ENCODE measurements around the gene CDC42.
"Not testable (repeated sequence)": the region's sequence is repeated elsewhere in the genome, so short reads cannot be mapped to it uniquely, and the experiment has no call there.

CDC42 gene

DNA sequence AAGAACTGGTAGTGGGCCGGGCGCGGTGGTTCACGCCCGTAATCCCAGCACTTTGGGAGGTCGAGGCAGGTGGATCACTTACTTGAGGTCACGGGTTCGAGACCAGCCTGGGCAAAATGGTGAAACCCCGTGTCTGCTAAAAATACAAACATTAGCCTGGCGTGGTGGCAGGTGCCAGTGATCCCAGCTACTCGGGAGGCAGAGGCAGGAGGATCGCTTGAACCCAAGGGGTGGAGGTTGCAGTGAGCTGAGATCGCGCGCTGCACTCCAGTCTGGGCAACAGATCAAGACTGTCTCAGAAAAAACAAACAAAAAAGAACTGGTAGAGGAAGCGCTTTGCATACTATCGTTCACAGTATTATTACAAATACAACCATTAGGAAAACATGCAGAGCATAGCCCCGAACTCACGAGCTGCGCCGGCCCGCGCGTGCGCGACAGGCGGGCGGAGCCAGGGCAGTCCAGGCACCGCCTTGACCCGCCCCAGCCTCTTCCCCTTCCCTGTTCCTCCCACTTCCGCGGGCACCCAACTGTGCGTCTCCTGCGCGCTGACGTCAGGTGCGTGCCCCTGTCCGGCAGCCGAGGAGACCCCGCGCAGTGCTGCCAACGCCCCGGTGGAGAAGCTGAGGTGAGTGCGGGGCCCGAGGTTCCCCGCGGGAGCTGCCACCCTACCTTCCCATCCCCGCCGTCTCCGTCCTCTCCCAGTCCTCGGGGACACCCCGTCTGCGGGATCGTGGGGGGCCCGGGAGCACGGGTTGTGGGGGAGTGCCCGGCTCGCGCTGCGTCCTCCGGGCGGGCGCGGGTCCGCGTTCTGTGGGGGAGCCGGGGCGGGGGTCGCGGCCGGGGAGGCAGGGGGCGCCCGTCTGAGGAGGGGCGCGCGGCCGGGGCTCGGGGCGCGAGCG, at the start of gene CDC42:
Gene CDC42, plus strand, starts transcription at position 595 of the 902 bp plus-strand sequence. CDS start 25,770 bp downstream, outside the sequence.
- peak; percentile 94 to 96 (median 95) for DNase-seq (ENCODE audit: low read depth in 3 of 3)

DNA sequence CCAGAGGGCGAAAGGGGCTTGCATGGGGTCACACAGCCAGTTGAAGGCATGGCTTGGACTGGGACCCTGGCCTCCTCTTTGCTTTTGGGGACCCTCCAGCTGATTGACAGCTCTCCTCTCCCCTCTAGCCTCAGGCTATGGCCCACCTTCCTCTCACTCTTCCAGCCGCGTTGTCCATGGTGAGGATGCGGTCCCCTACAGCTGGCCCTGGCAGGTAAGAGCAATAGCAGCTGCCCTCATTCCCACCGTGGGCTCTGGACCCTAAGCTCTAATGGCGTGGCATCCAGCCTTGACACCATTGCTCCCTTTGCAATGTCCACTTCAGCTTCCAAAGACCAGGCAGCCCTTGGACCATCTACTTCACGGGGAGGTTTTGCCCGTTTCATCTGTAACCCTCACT, 49.6 kb upstream of the CDC42 start:
- DNase-seq (ENCODE audit: low read depth in 3 of 3), result not testable (repeated sequence)

DNA sequence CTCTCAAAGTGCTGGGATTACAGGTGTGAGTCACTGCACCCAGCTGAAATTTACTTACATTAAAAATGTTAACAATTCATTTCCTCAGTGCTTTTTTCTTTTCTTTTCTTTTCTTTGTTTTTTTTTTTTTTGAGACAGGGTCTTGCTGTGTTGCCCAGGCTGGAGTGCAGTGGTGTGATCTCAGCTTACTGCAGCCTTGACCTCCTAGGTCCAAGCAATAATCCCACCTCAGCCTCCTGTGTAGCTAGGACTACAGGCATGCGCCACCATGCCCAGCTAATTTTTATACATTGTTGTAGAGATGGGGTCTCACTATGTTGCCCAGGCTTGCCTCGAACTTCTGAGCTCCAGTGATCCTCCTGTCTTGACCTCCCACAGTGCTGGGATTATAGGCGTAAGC, 48.5 kb upstream of the CDC42 start:
- not testable (repeated sequence) for DNase-seq (ENCODE audit: low read depth in 3 of 3)

DNA sequence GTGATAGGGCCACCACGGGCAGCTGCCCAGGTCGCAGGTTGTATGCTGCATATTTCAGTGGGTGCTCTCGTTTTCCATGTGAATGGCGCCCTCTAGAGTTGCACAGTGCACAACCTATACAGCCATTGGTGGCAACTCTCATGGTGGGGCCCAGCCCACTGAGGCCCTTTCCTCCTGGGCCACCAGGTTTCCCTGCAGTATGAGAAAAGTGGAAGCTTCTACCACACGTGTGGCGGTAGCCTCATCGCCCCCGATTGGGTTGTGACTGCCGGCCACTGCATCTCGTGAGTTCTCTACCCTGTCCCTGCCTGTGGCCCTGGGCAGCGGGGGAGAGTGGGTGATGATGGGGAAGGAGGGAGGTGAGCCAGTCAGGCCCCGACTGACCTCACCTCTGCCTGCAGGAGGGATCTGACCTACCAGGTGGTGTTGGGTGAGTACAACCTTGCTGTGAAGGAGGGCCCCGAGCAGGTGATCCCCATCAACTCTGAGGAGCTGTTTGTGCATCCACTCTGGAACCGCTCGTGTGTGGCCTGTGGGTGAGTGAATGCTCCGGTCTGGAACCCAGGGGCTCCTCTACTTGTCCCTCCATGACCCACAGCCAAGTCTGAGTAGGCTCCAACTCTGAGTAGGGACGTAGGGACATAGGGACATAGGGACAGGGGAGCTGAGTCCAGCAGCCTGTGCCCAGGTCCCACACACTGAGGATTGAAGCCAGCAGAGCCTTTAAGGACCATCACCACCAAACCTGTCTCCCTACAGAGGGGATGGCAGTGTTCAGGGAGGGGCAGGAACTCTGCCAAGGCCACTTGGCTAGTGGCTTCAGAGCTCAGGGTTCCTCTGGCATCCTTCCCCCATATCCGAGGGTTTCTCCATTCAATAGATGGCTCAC, 47.0 kb upstream of the CDC42 start:
- peak in 1 of 3 experiments; percentile 34 for DNase-seq (ENCODE audit: low read depth in 3 of 3)

DNA sequence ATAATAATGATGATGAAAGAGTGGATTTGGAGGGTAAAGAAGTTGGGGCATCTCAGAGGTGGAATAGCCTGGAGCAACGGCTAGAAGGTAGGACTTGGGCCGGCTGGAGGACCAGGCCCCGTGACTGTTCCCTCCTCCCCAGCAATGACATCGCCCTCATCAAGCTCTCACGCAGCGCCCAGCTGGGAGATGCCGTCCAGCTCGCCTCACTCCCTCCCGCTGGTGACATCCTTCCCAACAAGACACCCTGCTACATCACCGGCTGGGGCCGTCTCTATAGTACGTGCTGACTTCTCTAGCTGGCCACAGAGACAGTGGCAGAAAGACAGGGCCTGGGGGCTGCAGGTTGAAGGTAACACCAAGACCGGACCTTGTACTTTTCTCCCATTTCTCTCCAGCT, 45.8 kb upstream of the CDC42 start:
- DNase-seq (ENCODE audit: low read depth in 3 of 3), result not testable (repeated sequence)

DNA sequence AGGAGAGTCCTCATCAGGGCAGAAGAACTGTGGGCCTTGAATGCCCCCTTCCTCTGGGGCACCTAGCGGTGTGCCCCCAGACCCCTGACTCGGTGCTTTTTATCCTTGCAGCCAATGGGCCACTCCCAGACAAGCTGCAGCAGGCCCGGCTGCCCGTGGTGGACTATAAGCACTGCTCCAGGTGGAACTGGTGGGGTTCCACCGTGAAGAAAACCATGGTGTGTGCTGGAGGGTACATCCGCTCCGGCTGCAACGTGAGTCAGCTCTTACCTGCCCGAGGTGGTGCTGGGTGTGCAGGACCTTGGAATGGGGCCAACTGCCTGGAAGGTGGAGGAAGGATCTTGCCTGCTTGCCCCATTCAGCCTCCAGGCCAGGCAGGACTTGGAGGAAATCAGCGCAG, 45.2 kb upstream of the CDC42 start:
- DNase-seq (ENCODE audit: low read depth in 3 of 3), result not testable (repeated sequence)

- not testable (repeated sequence) for DNase-seq (ENCODE audit: low read depth in 3 of 3)
Observed at GRCh38 chr1:22009566-22009965, 42.9 kb upstream of the CDC42 start.

DNA sequence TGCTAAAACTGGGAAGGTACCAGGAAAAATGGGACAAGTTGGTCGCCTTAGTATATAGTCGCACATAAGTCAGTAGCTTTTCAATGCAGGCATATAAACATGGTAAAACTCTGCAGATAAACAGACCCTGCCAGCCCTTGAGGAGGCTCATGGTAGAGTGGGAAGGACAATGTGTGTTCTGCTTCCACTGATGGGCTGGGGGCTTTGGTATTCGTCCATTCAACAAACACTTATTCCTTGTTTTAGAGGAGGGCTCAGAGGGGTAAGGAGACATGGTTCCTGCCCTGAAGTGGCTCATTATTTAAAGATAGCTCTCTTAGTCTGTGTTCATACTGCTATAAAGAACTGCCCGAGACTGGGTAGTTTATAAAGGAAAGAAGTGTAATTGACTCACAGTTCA, 39.8 kb upstream of the CDC42 start:
- not testable (repeated sequence) for DNase-seq (ENCODE audit: low read depth in 3 of 3)

DNA sequence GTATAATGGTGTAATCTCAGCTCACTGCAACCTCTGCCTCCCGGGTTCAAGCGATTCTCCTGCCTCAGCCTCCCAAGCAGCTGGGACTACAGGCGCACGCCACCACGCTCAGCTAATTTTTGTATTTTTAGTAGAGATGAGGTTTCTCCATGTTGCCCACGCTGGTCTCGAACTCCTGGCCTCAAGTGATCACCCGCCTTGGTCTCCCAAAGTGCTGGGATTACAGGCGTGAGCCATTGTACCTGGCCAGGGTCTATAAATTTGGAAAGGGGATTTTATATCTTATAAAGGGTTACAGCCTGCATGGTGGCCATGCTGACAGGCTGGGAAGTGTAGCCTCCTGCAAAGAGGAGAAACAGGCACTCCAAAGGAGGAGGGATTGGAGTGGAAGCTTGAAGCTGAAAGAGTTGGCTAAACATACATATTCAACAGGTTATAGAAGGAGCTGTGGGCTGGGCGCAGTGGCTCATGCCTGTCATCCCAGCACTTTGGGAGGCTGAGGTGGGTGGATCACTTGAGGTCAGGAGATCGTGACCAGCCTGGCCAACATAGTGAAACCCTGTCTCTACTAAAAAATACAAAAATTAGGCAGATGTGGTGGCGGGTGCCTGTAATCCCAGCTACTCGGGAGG, 37.8 kb upstream of the CDC42 start:
- not testable (repeated sequence) for DNase-seq (ENCODE audit: low read depth in 3 of 3)

GRCh38 chr1:22018583-22019559, 33.6 kb upstream of the CDC42 start:
- peak; percentile 48 to 63 (median 58) for DNase-seq (ENCODE audit: low read depth in 3 of 3)

DNA sequence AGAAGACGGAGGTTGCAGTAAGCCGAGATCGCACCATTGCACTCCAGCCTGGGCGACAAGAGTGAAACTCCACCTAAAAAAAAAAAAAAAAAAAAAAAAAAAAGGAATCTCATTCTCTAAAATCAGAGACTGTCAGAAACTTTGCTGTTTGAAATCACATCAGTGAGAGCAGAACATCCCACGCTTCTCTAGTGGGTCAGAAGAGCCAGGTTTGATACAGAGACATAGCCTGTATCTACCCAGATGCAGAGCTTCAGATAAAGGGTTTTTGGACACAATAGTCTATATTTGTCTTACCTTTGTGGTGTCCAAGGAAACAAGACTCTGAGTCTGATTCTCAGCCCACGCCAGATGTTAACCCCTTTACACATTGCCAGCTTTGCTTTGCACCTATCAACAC, 31.4 kb upstream of the CDC42 start:
- DNase-seq (ENCODE audit: low read depth in 3 of 3), result no peak

GRCh38 chr1:22024485-22025367, 27.8 kb upstream of the CDC42 start:
- DNase-seq (ENCODE audit: low read depth in 3 of 3), result peak; percentile 48 to 63 (median 61)

DNA sequence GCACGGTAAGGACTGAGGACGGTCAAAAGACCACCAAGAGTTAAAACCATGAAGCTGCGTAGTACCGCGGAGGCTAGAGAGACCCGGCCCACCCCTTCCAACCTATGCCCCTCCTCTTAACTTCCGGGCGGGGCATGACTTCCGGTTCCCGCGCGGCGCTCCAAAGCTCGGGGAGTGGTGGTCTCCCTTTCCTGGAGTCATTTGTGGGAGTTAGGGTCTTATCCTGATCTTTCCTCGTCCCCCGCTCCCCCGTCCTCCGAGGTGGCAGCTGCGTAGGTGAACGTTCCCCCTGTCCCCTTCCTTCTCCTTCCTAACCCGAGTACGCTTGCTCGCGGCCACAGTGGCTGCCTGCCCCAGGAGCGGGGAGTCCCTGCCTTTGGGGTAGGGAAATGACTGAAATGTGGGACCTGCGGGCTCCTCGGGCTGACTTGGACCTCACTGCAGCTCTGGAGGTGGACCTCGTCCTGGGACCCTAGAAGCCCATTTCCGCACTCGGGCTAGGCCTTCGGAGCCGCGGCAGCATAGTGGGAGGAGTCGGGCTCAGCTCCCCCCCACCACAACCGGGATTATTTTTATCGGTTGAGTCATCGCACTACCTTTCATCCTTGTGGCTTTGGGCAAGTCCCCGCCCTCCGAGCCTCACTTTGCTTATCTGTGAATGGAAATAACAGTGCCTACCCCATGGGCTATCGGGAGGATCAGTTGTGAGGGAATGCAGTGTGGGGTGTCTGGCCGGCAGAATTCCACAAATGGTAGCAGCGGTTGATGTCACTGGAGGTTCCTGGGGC, 26.9 kb upstream of the CDC42 start:
- peak; percentile 81 to 87 (median 86) for DNase-seq (ENCODE audit: low read depth in 3 of 3)

DNA sequence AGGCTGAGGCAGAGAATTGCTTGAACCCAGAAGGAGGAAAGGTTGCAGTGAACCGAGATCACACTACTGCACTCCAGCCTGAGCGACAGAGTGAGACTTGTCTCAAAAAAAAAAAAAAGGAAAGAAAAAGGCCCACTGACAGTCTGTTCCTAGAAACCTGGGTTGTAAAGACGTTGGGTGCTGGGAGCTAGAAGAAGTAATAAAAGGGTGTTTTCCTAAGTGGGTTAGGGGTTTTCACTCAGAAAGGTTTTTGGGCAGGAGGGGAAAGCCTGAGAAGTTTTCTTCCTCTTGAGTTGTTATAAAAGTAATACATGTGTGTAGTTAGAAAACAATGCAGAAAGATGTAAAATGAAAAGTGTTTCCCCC, 25.6 kb upstream of the CDC42 start:
- DNase-seq (ENCODE audit: low read depth in 3 of 3), result no peak

DNA sequence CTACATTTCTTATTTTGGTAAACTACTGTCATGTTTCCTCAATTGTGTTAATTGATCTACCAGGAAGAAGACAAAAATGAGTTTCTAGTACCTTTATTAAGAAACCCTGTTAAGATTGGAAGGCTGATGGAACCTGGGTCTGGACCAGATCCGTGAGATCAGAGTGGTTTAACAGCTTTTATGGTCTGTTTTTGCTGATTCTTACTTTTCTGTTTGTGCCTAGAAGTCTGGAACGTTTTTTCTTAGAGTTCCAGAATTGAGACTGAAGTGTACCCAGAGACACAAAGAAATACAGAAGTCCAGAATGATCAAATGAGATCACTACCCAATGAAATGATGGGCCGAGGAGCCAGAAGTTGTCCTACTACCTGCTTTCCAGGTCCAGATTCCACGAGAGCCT, 22.5 kb upstream of the CDC42 start:
- DNase-seq (ENCODE audit: low read depth in 3 of 3), result no peak

GRCh38 chr1:22030473-22030872, 22.0 kb upstream of the CDC42 start:
- no peak for DNase-seq (ENCODE audit: low read depth in 3 of 3)

DNA sequence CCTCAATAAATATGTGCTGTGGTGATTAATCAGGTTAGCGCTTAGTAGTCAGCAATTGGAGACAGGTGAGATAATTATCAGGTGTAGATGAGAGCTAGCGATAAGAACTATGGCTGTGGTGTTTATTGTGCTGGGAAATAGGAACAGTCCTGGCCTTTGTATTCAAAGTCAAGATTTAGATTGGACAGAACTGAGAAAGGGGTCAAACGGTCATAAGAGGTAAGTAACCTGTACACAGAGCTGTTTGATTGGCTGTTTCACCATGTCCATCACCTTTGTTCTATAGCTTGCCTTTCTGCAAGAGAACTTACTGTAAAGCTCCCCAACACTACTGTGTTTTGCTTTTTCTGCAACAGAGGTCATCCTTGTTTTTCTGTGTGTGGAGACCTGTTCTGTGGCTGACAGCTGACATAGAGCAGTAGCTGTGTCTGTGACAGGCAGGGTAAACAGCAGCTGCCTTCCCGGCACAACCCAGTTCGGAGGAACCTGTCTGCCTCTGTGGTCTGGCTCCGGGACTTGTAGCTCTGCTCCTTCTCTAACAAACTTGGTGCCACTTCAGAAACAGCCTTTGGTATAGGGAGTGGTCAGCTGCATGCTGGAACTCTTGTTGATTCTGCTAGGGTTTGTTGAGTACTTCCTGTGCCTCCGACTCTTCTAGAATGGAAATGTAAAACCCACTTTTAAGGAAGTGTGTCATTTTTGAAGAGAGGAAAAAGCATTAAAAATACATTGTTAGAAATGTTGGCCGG, 21.1 kb upstream of the CDC42 start:
- no peak for DNase-seq (ENCODE audit: low read depth in 3 of 3)

DNA sequence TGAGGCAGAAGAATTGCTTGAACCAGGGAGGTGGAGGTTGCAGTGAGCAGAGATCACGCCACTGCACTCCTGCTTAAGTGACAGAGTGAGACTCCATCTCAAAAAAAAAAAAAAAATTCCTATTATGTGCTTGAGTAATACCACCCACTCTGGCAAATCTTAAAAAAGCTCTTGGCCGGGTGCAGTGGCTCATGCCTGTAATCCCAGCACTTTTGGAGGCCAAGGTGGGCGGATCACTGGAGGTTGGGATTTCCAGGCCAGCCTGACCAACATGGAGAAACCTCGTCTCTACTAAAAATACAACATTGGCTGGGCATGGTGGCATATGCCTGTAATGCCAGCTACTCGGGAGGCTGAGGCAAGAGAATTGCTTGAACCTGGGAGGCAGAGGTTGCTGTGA, 17.7 kb upstream of the CDC42 start:
- DNase-seq (ENCODE audit: low read depth in 3 of 3), result not testable (repeated sequence)
